ENCODE measurements around the gene C6orf15.

Gene C6orf15

GRCh38 chr6:31065556-31065955, 46.8 kb downstream of the C6orf15 start:
- no peak for DNase-seq

DNA sequence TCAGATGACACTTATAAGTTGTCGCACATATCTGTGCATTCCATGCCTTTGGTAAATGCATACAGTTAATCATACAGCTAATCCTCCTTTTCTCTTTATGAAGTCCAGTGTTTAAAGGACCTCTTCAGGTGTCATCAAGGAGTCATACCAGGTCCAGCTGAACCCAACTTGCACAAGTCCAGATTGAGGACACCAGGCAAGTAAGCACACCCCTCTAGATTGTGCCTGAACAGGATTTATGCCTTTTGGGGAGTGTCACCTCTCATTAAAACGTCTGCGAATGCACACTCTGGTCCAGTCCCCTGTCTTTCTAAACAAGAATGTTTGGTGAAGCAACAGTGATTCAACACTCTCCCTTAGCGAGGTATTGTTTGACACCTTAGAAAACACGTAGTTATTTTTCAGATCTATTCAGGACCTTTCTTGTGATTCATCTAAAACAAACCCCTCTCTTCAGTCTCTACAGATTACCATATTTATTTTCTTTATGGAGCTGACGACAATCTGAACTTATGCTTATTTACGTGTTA, 48.4 kb downstream of the C6orf15 start:
- DNase-seq: no peak

Data from DMS79 treated with DMSO at 0.1 percent for 48 hours (cell line).